SU-DHL-6 (cell line): ENCODE data around the gene AXL.

ENCODE experiments used
- EZH2phosphoT487 ChIP-seq: fragments of 200-600 bp; sonication (generic), shearing (Covaris generic); conservative IDR thresholded peaks from 2 replicates; pipeline ENCODE4 v1.6.1; 2018; ENCODE audit warnings: mild to moderate bottlenecking, antibody characterized with exemption, low read length, moderate library complexity, mixed read lengths
- TF ChIP-seq, protein P1 (sequence below): fragments of 200-600 bp; sonication (generic); IDR thresholded peaks from one replicate; pipeline ENCODE4 v1.5.1; 2017; ENCODE audit warnings: antibody characterized with exemption, mild to moderate bottlenecking, low read length, moderate library complexity; ENCODE audit not compliant: insufficient read depth, poor library complexity, severe bottlenecking

DNA sequence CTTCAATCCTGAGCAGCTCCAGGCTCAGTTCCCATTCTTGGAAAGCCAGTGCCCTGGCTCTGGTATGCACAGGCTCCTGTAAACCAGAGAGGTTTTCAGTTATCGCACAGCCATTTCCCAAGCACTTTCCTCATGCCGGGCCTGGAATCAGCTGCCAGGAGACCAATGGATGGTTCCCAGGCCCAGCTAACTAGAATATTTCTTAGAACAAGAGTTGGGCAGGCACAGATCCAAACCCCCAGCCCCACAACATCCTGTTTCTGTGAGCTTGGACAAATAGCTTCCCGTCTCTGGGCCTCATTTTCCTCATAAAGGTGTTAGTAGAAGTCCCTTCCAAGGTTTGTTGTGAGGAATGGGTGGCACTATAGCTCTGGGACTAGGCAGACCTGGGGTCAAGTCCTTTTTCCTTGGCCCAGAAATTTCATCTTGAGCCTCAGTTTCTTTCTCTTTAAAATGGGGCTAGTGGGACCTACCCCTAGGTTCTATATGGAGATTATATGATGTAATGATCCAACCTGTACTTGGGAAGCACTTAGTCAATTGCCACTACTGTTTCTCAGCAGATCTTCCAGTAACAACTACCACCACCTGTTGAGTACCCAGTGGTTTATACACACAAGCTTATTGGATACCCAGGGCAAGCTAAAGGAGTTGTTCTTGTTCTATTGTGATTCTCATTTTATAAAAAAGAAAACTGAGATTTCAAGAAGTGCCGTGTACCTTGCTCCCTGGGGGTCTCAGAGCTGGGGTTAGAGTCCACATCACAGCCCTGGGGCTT is 85.9 kb downstream of the AXL start:
- TF ChIP-seq, protein P1, sequence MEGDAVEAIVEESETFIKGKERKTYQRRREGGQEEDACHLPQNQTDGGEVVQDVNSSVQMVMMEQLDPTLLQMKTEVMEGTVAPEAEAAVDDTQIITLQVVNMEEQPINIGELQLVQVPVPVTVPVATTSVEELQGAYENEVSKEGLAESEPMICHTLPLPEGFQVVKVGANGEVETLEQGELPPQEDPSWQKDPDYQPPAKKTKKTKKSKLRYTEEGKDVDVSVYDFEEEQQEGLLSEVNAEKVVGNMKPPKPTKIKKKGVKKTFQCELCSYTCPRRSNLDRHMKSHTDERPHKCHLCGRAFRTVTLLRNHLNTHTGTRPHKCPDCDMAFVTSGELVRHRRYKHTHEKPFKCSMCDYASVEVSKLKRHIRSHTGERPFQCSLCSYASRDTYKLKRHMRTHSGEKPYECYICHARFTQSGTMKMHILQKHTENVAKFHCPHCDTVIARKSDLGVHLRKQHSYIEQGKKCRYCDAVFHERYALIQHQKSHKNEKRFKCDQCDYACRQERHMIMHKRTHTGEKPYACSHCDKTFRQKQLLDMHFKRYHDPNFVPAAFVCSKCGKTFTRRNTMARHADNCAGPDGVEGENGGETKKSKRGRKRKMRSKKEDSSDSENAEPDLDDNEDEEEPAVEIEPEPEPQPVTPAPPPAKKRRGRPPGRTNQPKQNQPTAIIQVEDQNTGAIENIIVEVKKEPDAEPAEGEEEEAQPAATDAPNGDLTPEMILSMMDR = no peak
- TF ChIP-seq EZH2phosphoT487 = no peak
